RPMI7951 (cell line): ENCODE data around the gene ADCY5. TPM values are rescaled to one million over a fixed set of nuclear protein-coding genes. Genes with fewer than 3 reads are reported as not detected.
A peak's percentile ranks its signal among the peaks of the same experiment; 100 is the strongest.

Source experiments
- DNase-seq: peaks from one replicate; pipeline ENCODE4 v3.0.0-alpha.2; 2012; ENCODE audit warnings: low read depth
- total RNA-seq: library from RNA; depleted of rRNA; stranded (reverse); fragments of >200 nt; shearing (Covaris generic); gene quantifications from 2 replicates; pipeline ENCODE4 v1.2.3, GENCODE V29; 2014

The ADCY5 gene
- total RNA-seq, 1 experiment from 2014 or later, result not detected

GRCh38 chr3:123286308-123287023 is 162.4 kb downstream of the ADCY5 start:
- DNase-seq, result peak; percentile 62

GRCh38 chr3:123285931-123286307 is 163.0 kb downstream of the ADCY5 start:
- no peak for DNase-seq

GRCh38 chr3:123285479-123285878 is 163.4 kb downstream of the ADCY5 start:
- no peak for DNase-seq

GRCh38 chr3:123285066-123285465 is 163.8 kb downstream of the ADCY5 start:
- DNase-seq, result peak; percentile 73

GRCh38 chr3:123284399-123285010 is 164.4 kb downstream of the ADCY5 start:
- DNase-seq, result no peak

- no peak for DNase-seq
Observed at GRCh38 chr3:123283657-123284398, 165.1 kb downstream of the ADCY5 start.

GRCh38 chr3:123283074-123283473 is 165.8 kb downstream of the ADCY5 start:
- DNase-seq, result no peak

GRCh38 chr3:123282461-123282860 is 166.4 kb downstream of the ADCY5 start:
- DNase-seq, result no peak

- DNase-seq, result no peak
Observed at GRCh38 chr3:123281929-123282328, 167.0 kb downstream of the ADCY5 start.

GRCh38 chr3:123281406-123281805 is 167.5 kb downstream of the ADCY5 start:
- no peak for DNase-seq

- DNase-seq, result no peak
Observed at GRCh38 chr3:123279121-123279520, 169.8 kb downstream of the ADCY5 start.

GRCh38 chr3:123278446-123278845 is 170.4 kb downstream of the ADCY5 start:
- no peak for DNase-seq

- no peak for DNase-seq
Observed at GRCh38 chr3:123277106-123277505, 171.8 kb downstream of the ADCY5 start.

GRCh38 chr3:123276346-123277006 is 172.4 kb downstream of the ADCY5 start:
- DNase-seq, result no peak

- DNase-seq, result no peak
Observed at GRCh38 chr3:123275691-123276090, 173.2 kb downstream of the ADCY5 start.

- peak; percentile 64 for DNase-seq
Observed at GRCh38 chr3:123272547-123272946, 176.3 kb downstream of the ADCY5 start.

- DNase-seq, result no peak
Observed at GRCh38 chr3:123271466-123272159, 177.3 kb downstream of the ADCY5 start.

- no peak for DNase-seq
Observed at GRCh38 chr3:123270818-123271217, 178.1 kb downstream of the ADCY5 start.

GRCh38 chr3:123267821-123268220 is 181.1 kb downstream of the ADCY5 start:
- no peak for DNase-seq

GRCh38 chr3:123263941-123264340 is 184.9 kb downstream of the ADCY5 start:
- DNase-seq, result no peak

- no peak for DNase-seq
Observed at GRCh38 chr3:123262868-123263267, 186.0 kb downstream of the ADCY5 start.

- DNase-seq, result no peak
Observed at GRCh38 chr3:123262226-123262625, 186.7 kb downstream of the ADCY5 start.
